ENCODE measurements around the gene TPP1.

The TPP1 gene

DNA sequence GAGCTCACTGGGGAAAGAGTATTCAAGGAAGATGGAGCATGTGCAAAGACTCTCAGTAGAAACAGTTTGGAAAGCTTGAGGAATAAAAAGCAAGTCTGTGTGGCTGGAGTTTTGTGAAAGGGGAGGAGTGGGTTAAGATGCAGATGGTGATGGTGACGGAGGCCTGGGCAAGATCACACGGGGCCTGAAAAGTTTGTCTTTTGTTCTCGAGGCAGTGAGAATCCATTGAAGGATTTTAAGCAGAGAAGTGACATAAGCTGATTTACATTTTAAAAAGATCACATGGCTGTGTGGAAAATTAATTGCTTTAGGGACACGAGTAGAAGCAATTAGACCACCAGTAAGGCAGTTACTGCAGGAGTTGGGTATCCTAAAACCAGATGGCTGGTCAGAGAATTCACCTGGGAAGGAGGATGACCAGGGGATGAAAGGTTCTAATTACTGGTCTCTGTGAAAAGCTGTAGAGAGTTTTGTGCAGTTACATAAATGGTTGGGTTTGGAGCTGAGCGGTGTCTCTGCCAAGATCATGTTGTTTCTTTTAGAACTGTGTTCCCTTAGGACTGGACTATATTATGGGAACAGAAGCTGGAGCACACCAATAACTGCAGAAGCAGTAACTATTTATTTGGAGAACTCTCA is 22.9 kb downstream of the TPP1 start:
- FAIRE-seq (no peak), DNase-seq (ENCODE audit: insufficient read length, low spot score) (no peak)

GRCh38 chr11:6594142-6594768 is 25.0 kb downstream of the TPP1 start:
- no peak for DNase-seq (ENCODE audit: insufficient read length, low spot score)
- no peak for FAIRE-seq

GRCh38 chr11:6588018-6588417 is 31.2 kb downstream of the TPP1 start:
- FAIRE-seq (no peak), DNase-seq (ENCODE audit: insufficient read length, low spot score) (no peak)

DNA sequence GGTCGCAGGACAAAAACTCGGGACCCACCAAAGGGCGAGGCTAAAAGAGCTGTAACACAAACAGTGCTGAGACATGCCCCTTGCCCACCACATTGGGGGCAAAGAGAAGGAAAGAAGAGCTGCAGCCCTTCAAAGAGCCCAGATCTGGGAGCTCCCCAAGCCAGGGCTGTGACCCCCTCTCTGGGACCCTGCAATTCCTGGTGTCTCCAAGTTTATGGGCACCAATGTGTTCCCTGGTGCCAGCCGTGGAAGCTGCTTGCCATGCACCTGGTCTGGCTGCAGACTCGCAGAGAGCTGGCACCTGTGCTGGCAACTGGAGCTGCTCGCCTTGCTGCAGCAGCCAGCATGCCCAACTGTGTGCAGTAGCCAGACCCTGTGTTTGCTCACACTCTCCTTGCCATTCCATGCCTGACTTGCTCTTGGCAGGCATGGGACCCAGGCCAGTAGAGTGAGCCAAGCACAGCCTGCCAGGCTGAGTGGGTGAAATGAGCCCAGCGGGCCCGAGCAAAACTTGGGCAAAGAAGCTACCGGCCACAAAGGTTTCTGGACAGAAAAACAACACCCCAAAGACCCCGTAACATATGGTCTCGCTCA is 31.8 kb downstream of the TPP1 start:
- DNase-seq (ENCODE audit: insufficient read length, low spot score): no peak
- no peak for FAIRE-seq

GRCh38 chr11:6586434-6587359 is 32.5 kb downstream of the TPP1 start:
- no peak for DNase-seq (ENCODE audit: insufficient read length, low spot score)
- no peak for FAIRE-seq

GRCh38 chr11:6584528-6584927 is 34.7 kb downstream of the TPP1 start:
- FAIRE-seq (no peak), DNase-seq (ENCODE audit: insufficient read length, low spot score) (no peak)

DNA sequence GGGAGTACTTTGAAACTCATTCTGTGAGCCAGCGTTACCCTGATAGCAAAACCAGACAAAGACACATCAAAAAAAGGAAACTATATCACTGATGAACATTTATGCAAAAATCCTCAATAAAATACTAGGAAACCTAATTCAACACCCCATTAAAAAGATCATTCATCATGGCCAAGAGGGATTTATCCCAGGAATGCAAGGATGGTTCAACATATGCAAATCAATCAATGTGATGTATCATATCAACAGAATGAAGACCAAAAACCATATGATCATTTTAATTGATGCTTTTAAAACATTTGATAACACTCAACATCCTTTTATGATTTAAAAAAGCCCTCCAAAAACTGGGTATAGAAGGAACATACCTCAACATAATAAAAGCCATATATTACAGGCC is 35.6 kb downstream of the TPP1 start:
- DNase-seq (ENCODE audit: insufficient read length, low spot score) (no peak), FAIRE-seq (no peak)

GRCh38 chr11:6579681-6580080 is 39.5 kb downstream of the TPP1 start:
- FAIRE-seq: no peak
- no peak for DNase-seq (ENCODE audit: insufficient read length, low spot score)

DNA sequence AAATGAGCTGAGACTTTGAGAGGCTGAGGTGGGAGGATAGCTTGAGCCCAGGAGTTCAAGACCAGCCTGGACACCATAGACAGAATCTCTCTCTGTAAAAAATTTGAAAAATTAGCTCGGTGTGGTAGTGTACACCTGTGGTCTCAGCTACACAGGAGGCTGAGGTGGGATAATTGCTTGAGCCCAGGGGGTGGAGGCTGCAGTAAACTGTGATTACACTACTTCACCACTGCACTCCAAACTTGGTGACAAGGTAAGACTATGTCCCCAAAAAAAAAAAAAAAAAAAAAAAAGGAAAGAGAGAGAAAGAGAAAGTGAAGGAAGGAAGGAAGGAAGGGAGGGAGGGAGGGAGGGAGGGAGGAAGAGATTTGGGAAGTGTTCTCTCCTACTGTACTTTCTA is 41.1 kb downstream of the TPP1 start:
- DNase-seq (ENCODE audit: insufficient read length, low spot score): no peak
- no peak for FAIRE-seq

- no peak for FAIRE-seq
- DNase-seq (ENCODE audit: insufficient read length, low spot score): no peak
These were observed 42.5 kb downstream of the TPP1 start for GRCh38 chr11:6576471-6577373.

GRCh38 chr11:6574816-6575715 is 44.2 kb downstream of the TPP1 start:
- FAIRE-seq: no peak
- DNase-seq (ENCODE audit: insufficient read length, low spot score): no peak

DNA sequence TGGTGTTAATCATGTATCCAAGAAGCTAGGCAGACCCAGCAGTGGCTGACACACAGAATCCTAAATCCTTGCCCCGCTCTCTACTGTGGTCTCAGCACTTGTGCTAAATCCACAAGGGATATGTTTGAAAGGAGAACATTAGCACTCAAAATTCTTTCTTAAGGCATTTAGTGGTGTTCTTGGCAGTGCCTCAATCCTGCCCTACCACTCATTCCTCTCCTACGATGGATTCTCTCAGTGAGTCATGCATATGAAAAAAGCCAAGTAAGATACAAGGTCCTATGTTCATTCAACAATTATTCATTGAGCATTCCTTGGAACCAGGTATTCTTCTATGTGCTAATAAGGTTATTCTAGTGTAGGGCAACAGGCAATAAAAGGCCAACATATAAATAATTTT is 47.0 kb downstream of the TPP1 start:
- DNase-seq (ENCODE audit: insufficient read length, low spot score): no peak
- FAIRE-seq: no peak

DNA sequence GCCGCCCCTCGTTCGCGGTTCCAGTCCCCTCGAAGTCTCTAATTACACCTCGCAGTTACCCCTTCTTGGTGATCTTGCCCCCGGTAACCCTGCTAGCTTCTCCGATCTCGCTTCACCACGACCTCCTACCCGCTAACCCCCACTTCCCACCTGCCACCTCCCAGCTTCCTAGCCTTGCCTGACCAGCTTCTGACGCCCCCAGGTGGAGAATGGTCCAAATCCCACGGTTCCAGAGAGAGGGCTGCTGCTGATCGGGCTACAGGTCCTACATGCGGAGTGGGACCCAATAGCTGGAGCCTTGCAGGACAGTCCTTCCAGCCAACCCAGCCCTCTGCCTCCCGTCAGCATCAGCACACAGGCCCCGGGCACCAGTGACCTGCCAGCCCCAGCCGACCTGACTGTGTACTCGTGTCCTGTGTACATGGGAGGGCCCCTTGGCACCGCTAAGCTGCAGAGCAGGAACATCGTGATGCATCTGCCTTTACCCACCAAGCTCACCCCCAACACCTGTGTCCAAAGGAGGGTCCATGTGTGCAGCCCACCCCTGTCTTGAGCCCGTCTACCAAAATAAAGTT is 47.7 kb downstream of the TPP1 start:
- FAIRE-seq (no peak), DNase-seq (ENCODE audit: insufficient read length, low spot score) (no peak)

- DNase-seq (ENCODE audit: insufficient read length, low spot score): no peak
- no peak for FAIRE-seq
These were observed 48.4 kb downstream of the TPP1 start for GRCh38 chr11:6570691-6571427.

DNA sequence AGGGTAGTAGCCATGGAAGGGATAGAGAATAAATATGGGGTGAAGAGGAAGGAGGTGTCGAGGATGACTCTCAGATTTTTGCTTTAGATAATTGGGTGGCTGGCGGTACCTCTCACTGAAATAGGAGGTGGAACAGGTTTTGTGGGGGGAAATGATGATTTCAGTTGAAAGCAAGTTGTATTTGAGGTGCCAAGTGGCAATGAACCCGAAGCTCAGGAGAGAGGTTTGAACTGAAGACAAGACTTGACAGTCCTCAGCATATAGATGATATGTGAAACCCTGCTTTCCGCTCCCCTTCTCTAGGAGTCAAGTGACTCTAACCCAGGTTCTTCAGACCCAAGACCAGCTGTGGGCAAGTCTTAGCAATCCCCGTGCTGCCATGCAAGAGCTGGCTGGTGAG is 49.5 kb downstream of the TPP1 start:
- FAIRE-seq (no peak), DNase-seq (ENCODE audit: insufficient read length, low spot score) (no peak)

GRCh38 chr11:6568191-6568918 is 50.9 kb downstream of the TPP1 start:
- no peak for FAIRE-seq
- no peak for DNase-seq (ENCODE audit: insufficient read length, low spot score)

- no peak for DNase-seq (ENCODE audit: insufficient read length, low spot score)
- no peak for FAIRE-seq
These were observed 51.9 kb downstream of the TPP1 start for GRCh38 chr11:6567371-6567745.

Measured in HTR-8/SVneo (cell line).